ENCODE measurements around the gene RCSD1.

The RCSD1 gene

DNA sequence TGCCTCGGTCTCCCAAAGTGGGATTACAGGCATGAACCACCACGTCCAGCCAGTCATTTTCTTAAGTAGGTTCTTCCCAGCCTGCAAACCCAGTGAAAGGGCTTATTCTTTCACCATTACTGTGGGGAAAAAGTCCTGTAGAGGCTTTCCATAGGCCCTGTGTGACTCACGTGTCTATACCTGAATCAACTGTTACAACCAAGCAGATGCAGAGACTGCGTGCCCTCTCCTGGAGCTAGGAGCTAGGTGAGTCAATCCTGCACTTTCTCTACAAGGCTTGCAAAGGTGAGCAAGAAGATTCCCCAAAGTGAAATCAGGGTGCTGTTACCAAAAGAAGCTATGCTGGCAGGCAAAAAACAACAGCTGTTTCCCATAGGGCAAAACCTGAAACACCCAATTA is 77.9 kb downstream of the RCSD1 start:
- TF ChIP-seq, protein P1, sequence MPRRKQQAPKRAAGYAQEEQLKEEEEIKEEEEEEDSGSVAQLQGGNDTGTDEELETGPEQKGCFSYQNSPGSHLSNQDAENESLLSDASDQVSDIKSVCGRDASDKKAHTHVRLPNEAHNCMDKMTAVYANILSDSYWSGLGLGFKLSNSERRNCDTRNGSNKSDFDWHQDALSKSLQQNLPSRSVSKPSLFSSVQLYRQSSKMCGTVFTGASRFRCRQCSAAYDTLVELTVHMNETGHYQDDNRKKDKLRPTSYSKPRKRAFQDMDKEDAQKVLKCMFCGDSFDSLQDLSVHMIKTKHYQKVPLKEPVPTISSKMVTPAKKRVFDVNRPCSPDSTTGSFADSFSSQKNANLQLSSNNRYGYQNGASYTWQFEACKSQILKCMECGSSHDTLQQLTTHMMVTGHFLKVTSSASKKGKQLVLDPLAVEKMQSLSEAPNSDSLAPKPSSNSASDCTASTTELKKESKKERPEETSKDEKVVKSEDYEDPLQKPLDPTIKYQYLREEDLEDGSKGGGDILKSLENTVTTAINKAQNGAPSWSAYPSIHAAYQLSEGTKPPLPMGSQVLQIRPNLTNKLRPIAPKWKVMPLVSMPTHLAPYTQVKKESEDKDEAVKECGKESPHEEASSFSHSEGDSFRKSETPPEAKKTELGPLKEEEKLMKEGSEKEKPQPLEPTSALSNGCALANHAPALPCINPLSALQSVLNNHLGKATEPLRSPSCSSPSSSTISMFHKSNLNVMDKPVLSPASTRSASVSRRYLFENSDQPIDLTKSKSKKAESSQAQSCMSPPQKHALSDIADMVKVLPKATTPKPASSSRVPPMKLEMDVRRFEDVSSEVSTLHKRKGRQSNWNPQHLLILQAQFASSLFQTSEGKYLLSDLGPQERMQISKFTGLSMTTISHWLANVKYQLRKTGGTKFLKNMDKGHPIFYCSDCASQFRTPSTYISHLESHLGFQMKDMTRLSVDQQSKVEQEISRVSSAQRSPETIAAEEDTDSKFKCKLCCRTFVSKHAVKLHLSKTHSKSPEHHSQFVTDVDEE (CRISPR knock-in tag; IDR thresholded peaks at IDR 0.05), result no peak
- no peak for TF ChIP-seq GLIS3 (CRISPR knock-in tag; IDR thresholded peaks at IDR 0.05)
- no peak for ATAC-seq

DNA sequence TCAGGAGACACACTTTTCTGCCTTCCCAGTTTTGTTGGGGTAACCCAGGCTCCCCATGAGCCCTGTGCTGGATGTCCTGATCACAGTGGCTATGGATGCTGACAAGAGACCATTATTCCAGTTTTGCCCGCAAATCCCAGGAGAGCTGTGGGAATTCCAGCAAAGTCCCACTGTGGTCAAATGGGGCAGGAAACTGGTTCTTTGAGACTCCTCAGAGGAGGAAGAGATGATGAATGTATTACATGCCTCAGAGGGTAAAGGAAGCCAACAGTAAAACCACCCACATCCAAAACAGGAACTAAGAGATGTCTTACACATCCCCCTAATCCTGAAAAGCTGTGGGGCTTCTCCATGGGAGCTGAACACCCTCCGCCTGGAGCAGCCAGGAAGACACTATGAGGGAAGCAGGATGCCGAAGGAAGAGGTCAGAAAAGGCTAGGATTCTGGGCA is 78.9 kb downstream of the RCSD1 start:
- ATAC-seq, result no peak

DNA sequence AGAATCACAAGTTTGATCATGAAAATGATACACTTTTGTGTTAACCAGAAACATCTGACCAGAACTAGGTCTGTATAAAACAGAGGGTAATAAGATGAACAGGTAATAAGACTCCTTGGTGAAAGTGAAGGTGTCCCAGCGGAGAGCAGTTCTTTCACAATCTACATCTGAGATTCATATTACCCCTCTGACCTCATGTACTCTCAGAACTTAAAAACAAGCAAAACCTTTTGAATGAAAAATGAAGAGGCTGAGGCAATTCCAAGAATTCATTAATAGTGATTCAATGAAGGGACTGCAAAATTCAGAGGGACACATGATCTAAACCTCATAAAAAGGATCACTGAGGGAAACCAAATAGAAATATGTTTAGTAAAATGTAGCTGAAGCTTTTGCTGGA is 80.8 kb downstream of the RCSD1 start:
- TF ChIP-seq GLIS3 (CRISPR knock-in tag; IDR thresholded peaks at IDR 0.05), result no peak
- TF ChIP-seq, protein P2, sequence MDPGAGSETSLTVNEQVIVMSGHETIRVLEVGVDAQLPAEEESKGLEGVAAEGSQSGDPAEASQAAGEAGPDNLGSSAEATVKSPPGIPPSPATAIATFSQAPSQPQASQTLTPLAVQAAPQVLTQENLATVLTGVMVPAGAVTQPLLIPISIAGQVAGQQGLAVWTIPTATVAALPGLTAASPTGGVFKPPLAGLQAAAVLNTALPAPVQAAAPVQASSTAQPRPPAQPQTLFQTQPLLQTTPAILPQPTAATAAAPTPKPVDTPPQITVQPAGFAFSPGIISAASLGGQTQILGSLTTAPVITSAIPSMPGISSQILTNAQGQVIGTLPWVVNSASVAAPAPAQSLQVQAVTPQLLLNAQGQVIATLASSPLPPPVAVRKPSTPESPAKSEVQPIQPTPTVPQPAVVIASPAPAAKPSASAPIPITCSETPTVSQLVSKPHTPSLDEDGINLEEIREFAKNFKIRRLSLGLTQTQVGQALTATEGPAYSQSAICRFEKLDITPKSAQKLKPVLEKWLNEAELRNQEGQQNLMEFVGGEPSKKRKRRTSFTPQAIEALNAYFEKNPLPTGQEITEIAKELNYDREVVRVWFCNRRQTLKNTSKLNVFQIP (CRISPR knock-in tag; IDR thresholded peaks at IDR 0.05; ENCODE audit: borderline replicate concordance, low read depth), result no peak
- TF ChIP-seq, protein P3, sequence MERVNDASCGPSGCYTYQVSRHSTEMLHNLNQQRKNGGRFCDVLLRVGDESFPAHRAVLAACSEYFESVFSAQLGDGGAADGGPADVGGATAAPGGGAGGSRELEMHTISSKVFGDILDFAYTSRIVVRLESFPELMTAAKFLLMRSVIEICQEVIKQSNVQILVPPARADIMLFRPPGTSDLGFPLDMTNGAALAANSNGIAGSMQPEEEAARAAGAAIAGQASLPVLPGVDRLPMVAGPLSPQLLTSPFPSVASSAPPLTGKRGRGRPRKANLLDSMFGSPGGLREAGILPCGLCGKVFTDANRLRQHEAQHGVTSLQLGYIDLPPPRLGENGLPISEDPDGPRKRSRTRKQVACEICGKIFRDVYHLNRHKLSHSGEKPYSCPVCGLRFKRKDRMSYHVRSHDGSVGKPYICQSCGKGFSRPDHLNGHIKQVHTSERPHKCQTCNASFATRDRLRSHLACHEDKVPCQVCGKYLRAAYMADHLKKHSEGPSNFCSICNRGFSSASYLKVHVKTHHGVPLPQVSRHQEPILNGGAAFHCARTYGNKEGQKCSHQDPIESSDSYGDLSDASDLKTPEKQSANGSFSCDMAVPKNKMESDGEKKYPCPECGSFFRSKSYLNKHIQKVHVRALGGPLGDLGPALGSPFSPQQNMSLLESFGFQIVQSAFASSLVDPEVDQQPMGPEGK (CRISPR knock-in tag; IDR thresholded peaks at IDR 0.05; ENCODE audit: borderline replicate concordance), result no peak
- no peak for TF ChIP-seq ARNTL (CRISPR knock-in tag; IDR thresholded peaks at IDR 0.05; ENCODE audit: borderline replicate concordance, low read depth)
- TF ChIP-seq TCF4 (CRISPR knock-in tag; IDR thresholded peaks at IDR 0.05; ENCODE audit: borderline replicate concordance), result no peak
- TF ChIP-seq RARB (CRISPR knock-in tag; IDR thresholded peaks at IDR 0.05), result no peak
- TF ChIP-seq ZFP30 (CRISPR knock-in tag; IDR thresholded peaks at IDR 0.05), result no peak
- TF ChIP-seq OSR1 (CRISPR knock-in tag; IDR thresholded peaks at IDR 0.05), result no peak
- TF ChIP-seq ZC3H10 (CRISPR knock-in tag; IDR thresholded peaks at IDR 0.05), result no peak
- TF ChIP-seq ZNF8 (CRISPR knock-in tag; IDR thresholded peaks at IDR 0.05), result no peak
- TF ChIP-seq CSDC2 (CRISPR knock-in tag; IDR thresholded peaks at IDR 0.05), result no peak
- no peak for TF ChIP-seq PPARA (CRISPR knock-in tag; IDR thresholded peaks at IDR 0.05; ENCODE audit: borderline replicate concordance)
- ATAC-seq, result no peak

More for the DNA sequence above, 78.9 kb downstream of the RCSD1 start:
- TF ChIP-seq ZFP3 (CRISPR knock-in tag; IDR thresholded peaks at IDR 0.05) (no peak), ZNF70 (CRISPR knock-in tag; IDR thresholded peaks at IDR 0.05) (no peak), TCF4 (CRISPR knock-in tag; IDR thresholded peaks at IDR 0.05; ENCODE audit: borderline replicate concordance) (no peak), ZC3H10 (CRISPR knock-in tag; IDR thresholded peaks at IDR 0.05) (no peak), ZNF565 (CRISPR knock-in tag; conservative IDR thresholded peaks at IDR 0.05; ENCODE audit: low read depth) (no peak), TOX (CRISPR knock-in tag; IDR thresholded peaks at IDR 0.05; ENCODE audit: borderline replicate concordance) (no peak), ZFP30 (CRISPR knock-in tag; IDR thresholded peaks at IDR 0.05) (no peak), RARB (CRISPR knock-in tag; IDR thresholded peaks at IDR 0.05) (no peak), ESRRG (CRISPR knock-in tag; IDR thresholded peaks at IDR 0.05) (no peak), SNAI2 (CRISPR knock-in tag; IDR thresholded peaks at IDR 0.05) (no peak), PPARA (CRISPR knock-in tag; IDR thresholded peaks at IDR 0.05; ENCODE audit: borderline replicate concordance) (no peak), ARNTL (CRISPR knock-in tag; IDR thresholded peaks at IDR 0.05; ENCODE audit: borderline replicate concordance, low read depth) (no peak), ISL1 (CRISPR knock-in tag; IDR thresholded peaks at IDR 0.05) (no peak)
- TF ChIP-seq, protein P3 (CRISPR knock-in tag; IDR thresholded peaks at IDR 0.05; ENCODE audit: borderline replicate concordance), result no peak
- TF ChIP-seq, protein P4, sequence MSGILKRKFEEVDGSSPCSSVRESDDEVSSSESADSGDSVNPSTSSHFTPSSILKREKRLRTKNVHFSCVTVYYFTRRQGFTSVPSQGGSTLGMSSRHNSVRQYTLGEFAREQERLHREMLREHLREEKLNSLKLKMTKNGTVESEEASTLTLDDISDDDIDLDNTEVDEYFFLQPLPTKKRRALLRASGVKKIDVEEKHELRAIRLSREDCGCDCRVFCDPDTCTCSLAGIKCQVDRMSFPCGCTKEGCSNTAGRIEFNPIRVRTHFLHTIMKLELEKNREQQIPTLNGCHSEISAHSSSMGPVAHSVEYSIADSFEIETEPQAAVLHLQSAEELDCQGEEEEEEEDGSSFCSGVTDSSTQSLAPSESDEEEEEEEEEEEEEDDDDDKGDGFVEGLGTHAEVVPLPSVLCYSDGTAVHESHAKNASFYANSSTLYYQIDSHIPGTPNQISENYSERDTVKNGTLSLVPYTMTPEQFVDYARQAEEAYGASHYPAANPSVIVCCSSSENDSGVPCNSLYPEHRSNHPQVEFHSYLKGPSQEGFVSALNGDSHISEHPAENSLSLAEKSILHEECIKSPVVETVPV (CRISPR knock-in tag; IDR thresholded peaks at IDR 0.05), result no peak
- TF ChIP-seq, protein P5, sequence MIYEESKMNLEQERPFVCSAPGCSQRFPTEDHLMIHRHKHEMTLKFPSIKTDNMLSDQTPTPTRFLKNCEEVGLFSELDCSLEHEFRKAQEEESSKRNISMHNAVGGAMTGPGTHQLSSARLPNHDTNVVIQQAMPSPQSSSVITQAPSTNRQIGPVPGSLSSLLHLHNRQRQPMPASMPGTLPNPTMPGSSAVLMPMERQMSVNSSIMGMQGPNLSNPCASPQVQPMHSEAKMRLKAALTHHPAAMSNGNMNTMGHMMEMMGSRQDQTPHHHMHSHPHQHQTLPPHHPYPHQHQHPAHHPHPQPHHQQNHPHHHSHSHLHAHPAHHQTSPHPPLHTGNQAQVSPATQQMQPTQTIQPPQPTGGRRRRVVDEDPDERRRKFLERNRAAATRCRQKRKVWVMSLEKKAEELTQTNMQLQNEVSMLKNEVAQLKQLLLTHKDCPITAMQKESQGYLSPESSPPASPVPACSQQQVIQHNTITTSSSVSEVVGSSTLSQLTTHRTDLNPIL (CRISPR knock-in tag; IDR thresholded peaks at IDR 0.05; ENCODE audit: low read depth), result no peak
- TF ChIP-seq, protein P2 (CRISPR knock-in tag; IDR thresholded peaks at IDR 0.05; ENCODE audit: borderline replicate concordance, low read depth), result no peak

Measured in SK-N-SH treated with all-trans-retinoic acid at 6 μM for 48 hours (cell line).